ENCODE data around the gene GRIA2.

The GRIA2 gene

DNA sequence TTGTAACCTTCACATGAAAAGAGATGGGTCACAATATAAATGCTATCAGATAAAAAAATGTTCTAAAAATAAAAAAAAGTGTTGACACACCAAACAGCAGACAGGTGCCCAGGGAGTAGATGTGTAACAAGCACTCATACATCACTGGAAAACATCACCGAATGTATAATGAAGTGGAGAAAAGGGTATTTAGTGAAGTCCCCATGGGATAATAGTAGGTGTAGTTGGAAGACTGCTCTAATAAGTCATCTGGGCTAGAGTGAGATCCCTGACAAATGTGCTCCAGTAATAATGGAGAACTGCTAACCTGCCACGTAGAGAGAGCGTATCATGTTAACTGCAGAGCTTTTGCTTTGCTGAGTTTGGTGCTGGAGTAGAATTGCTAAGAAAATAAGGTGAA lies 152.0 kb downstream of the GRIA2 start:
- Histone ChIP-seq H3K4me3 (ENCODE audit: low read length) (no peak overlapping the region), H3K36me3 (ENCODE audit: control insufficient read depth, low read depth, low read length) (no peaks in the 10 kb centered on the region), H3K9me3 (ENCODE audit: control insufficient read depth, low read depth, low read length) (no peaks in the 10 kb centered on the region), H3K27me3 (ENCODE audit: control insufficient read depth, insufficient read depth, low read length) (no peaks in the 10 kb centered on the region), H3K27ac (ENCODE audit: low read length) (no peak overlapping the region), H3K4me1 (ENCODE audit: control insufficient read depth, low read depth, low read length) (no peaks in the 10 kb centered on the region), H3K9ac (ENCODE audit: low read length) (no peak overlapping the region)

DNA sequence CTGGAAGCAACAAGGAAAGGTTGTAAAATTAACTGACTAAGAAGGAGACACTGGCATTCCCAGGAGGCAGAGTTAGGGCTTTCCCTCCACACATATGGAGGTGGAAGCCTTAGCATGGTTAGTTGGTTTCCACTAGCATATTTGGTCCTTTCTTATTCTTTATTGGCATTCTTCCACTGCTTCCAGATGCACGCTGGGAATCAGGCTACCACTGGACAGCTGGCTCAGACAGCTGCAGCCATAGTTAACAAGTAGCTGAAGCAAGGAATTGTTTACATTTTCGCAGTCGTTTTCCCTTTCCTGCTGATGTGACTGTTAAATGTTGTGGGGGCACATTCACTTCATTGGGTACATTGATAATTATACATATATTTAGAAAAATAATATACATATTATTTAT lies 169.2 kb downstream of the GRIA2 start:
- no peak overlapping the region for H3K27ac ChIP-seq (ENCODE audit: low read length)

DNA sequence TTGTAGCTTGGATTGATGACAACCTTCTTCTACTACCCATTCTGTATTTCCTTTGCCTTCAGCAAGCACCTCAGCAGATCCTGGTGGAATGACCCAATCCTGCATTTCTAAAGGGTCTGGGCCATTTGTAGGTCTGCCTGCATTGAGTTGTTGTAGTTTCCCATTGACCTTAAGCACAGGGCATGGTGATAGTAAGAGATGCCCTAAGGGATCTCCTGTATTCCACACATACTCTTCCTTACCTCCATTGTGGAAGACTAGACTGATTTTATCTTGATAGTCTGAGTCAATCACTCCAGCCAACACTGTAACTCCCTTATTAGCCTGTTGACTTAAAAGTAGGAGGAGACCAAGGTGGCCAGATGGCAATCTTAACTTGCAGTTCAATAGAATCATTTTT lies 184.5 kb downstream of the GRIA2 start:
- Histone ChIP-seq H3K9me3 (ENCODE audit: control insufficient read depth, low read depth, low read length) (no peaks in the 10 kb centered on the region), H3K4me1 (ENCODE audit: control insufficient read depth, low read depth, low read length) (no peaks in the 10 kb centered on the region), H3K4me3 (ENCODE audit: low read length) (no peak overlapping the region), H3K9ac (ENCODE audit: low read length) (no peak overlapping the region), H3K36me3 (ENCODE audit: control insufficient read depth, low read depth, low read length) (no peaks in the 10 kb centered on the region), H3K27ac (ENCODE audit: low read length) (no peak overlapping the region), H3K27me3 (ENCODE audit: control insufficient read depth, insufficient read depth, low read length) (no peaks in the 10 kb centered on the region)

More for the DNA sequence above, 169.2 kb downstream of the GRIA2 start:
- Histone ChIP-seq H3K9me3 (ENCODE audit: control insufficient read depth, low read depth, low read length) (no peaks in the 10 kb centered on the region), H3K4me3 (ENCODE audit: low read length) (no peak overlapping the region), H3K27me3 (ENCODE audit: control insufficient read depth, insufficient read depth, low read length) (no peaks in the 10 kb centered on the region), H3K36me3 (ENCODE audit: control insufficient read depth, low read depth, low read length) (no peaks in the 10 kb centered on the region), H3K4me1 (ENCODE audit: control insufficient read depth, low read depth, low read length) (no peaks in the 10 kb centered on the region), H3K9ac (ENCODE audit: low read length) (no peak overlapping the region)

Data from iPS-18a (cell line).